GM19372 (cell line): ENCODE measurements around the gene NCOA5.
"Not testable (repeated sequence)": the region's sequence is repeated elsewhere in the genome, so short reads cannot be mapped to it uniquely, and the experiment has no call there.

Experiments used
- ATAC-seq: cut with Tn5 transposase; IDR thresholded peaks from one replicate; pipeline ENCODE4 v1.9.1; 2021; ENCODE audit warnings: mild to moderate bottlenecking, low read depth, moderate library complexity; ENCODE audit not compliant: unreplicated experiment

Gene NCOA5

GRCh38 chr20:46121184-46121930 lies 31.6 kb upstream of the NCOA5 start:
- no peak for ATAC-seq

GRCh38 chr20:46120136-46120535 lies 30.4 kb upstream of the NCOA5 start:
- ATAC-seq: no peak

- no peak for ATAC-seq
Observed at GRCh38 chr20:46119547-46119946, 29.8 kb upstream of the NCOA5 start.

- no peak for ATAC-seq
Observed at GRCh38 chr20:46119028-46119546, 29.3 kb upstream of the NCOA5 start.

- ATAC-seq: peak; percentile 45
Observed at GRCh38 chr20:46118481-46119020, 28.8 kb upstream of the NCOA5 start.

- peak; percentile 81 for ATAC-seq
Observed at GRCh38 chr20:46117704-46118467, 28.1 kb upstream of the NCOA5 start, which contains the start of gene CD40. CD40 (plus strand) TSS chr20:46118314; CDS start chr20:46118344, 30 bp downstream.

- ATAC-seq: no peak
Observed at GRCh38 chr20:46114449-46114848, 24.7 kb upstream of the NCOA5 start.

GRCh38 chr20:46113113-46113470 lies 23.3 kb upstream of the NCOA5 start:
- no peak for ATAC-seq

- no peak for ATAC-seq
Observed at GRCh38 chr20:46112430-46113112, 22.8 kb upstream of the NCOA5 start.

GRCh38 chr20:46111836-46112212 lies 22.1 kb upstream of the NCOA5 start:
- ATAC-seq: no peak

- no peak for ATAC-seq
Observed at GRCh38 chr20:46111028-46111835, 21.5 kb upstream of the NCOA5 start.

- no peak for ATAC-seq
Observed at GRCh38 chr20:46108976-46109375, 19.2 kb upstream of the NCOA5 start.

- ATAC-seq: peak; percentile 78
Observed at GRCh38 chr20:46108435-46108841, 18.7 kb upstream of the NCOA5 start.

GRCh38 chr20:46107061-46107460 lies 17.3 kb upstream of the NCOA5 start:
- ATAC-seq: no peak

- no peak for ATAC-seq
Observed at GRCh38 chr20:46104262-46104661, 14.5 kb upstream of the NCOA5 start.

GRCh38 chr20:46102940-46103339 lies 13.2 kb upstream of the NCOA5 start:
- no peak for ATAC-seq

- no peak for ATAC-seq
Observed at GRCh38 chr20:46101957-46102356, 12.2 kb upstream of the NCOA5 start.

GRCh38 chr20:46100988-46101387 lies 11.2 kb upstream of the NCOA5 start:
- ATAC-seq: no peak

GRCh38 chr20:46100444-46100843 lies 10.7 kb upstream of the NCOA5 start:
- not testable (repeated sequence) for ATAC-seq
